Measurements from ENCODE around the gene FHOD3. TPM values are rescaled to one million over a fixed set of nuclear protein-coding genes. Genes with fewer than 3 reads are reported as not detected.

FHOD3 gene
- total RNA-seq, 2 donors from 2014 or later = not detected

- H3K27ac Mint-ChIP-seq = no peak overlapping the region
- H3K36me3 Mint-ChIP-seq = peaks cover 0 to 5% of the 10 kb centered on the region in 2 donors
- no peak for DNase-seq (ENCODE audit: low spot score in 2 of 2)
- no peak for ATAC-seq
- H3K9me3 Mint-ChIP-seq = no peaks in the 10 kb centered on the region
These were observed 477.9 kb downstream of the FHOD3 start for GRCh38 chr18:36775396-36775795.

- DNase-seq (ENCODE audit: low spot score in 2 of 2) (no peak), ATAC-seq (no peak)
- Mint-ChIP-seq H3K27ac (no peak overlapping the region), H3K36me3 (peaks cover 0 to 5% of the 10 kb centered on the region in 2 donors), H3K9me3 (no peaks in the 10 kb centered on the region)
These were observed 479.1 kb downstream of the FHOD3 start for GRCh38 chr18:36776650-36777049.

- Mint-ChIP-seq H3K9me3 (no peaks in the 10 kb centered on the region), H3K36me3 (peaks cover 0 to 5% of the 10 kb centered on the region in 2 donors), H3K27ac (no peak overlapping the region)
- ATAC-seq (no peak), DNase-seq (ENCODE audit: low spot score in 2 of 2) (no peak)
These were observed 480.1 kb downstream of the FHOD3 start for GRCh38 chr18:36777566-36777965.

GRCh38 chr18:36780748-36781147, 483.2 kb downstream of the FHOD3 start:
- ATAC-seq (no peak), DNase-seq (ENCODE audit: low spot score in 2 of 2) (no peak)
- H3K27ac Mint-ChIP-seq = no peak overlapping the region
- H3K36me3 Mint-ChIP-seq = peaks cover 0 to 5% of the 10 kb centered on the region in 2 donors
- no peaks in the 10 kb centered on the region for H3K9me3 Mint-ChIP-seq

- H3K27ac Mint-ChIP-seq = peak overlapping the region in 1 of 2 donors; percentile 41
- no peak for DNase-seq (ENCODE audit: low spot score in 2 of 2)
- peaks cover 5% of the 10 kb centered on the region in 2 donors for H3K36me3 Mint-ChIP-seq
- ATAC-seq = no peak
- H3K9me3 Mint-ChIP-seq = no peaks in the 10 kb centered on the region
These were observed 485.2 kb downstream of the FHOD3 start for GRCh38 chr18:36782710-36783109.

GRCh38 chr18:36783792-36784191, 486.3 kb downstream of the FHOD3 start:
- Mint-ChIP-seq H3K27ac (peak overlapping the region in 1 of 2 donors; percentile 65), H3K36me3 (peaks cover 5% of the 10 kb centered on the region in 2 donors), H3K9me3 (no peaks in the 10 kb centered on the region)
- DNase-seq (ENCODE audit: low spot score in 2 of 2) (no peak), ATAC-seq (no peak)

GRCh38 chr18:36786686-36787085, 489.2 kb downstream of the FHOD3 start:
- H3K36me3 Mint-ChIP-seq = peaks cover 23 to 24% of the 10 kb centered on the region in 2 donors
- peaks cover 8 to 10% of the 10 kb centered on the region in 2 donors for H3K9me3 Mint-ChIP-seq
- H3K27ac Mint-ChIP-seq = no peak overlapping the region
- no peak for DNase-seq (ENCODE audit: low spot score in 2 of 2)
- ATAC-seq = no peak

GRCh38 chr18:36792634-36793283, 495.2 kb downstream of the FHOD3 start:
- no peak for DNase-seq (ENCODE audit: low spot score in 2 of 2)
- Mint-ChIP-seq H3K36me3 (peaks cover 53 to 64% of the 10 kb centered on the region in 2 donors), H3K9me3 (peaks cover 8 to 15% of the 10 kb centered on the region in 2 donors), H3K27ac (no peak overlapping the region)
- ATAC-seq = no peak

- DNase-seq (ENCODE audit: low spot score in 2 of 2) (no peak), ATAC-seq (no peak)
- Mint-ChIP-seq H3K27ac (peak overlapping the region in 1 of 2 donors; percentile 66), H3K36me3 (peaks cover 41 to 56% of the 10 kb centered on the region in 2 donors), H3K9me3 (no peaks in the 10 kb centered on the region)
These were observed 501.4 kb downstream of the FHOD3 start for GRCh38 chr18:36798738-36799473.

- Mint-ChIP-seq H3K27ac (no peak overlapping the region), H3K9me3 (no peaks in the 10 kb centered on the region), H3K36me3 (peaks cover 42 to 60% of the 10 kb centered on the region in 2 donors)
- ATAC-seq = no peak
- no peak for DNase-seq (ENCODE audit: low spot score in 2 of 2)
These were observed 507.6 kb downstream of the FHOD3 start for GRCh38 chr18:36805105-36805504.

GRCh38 chr18:36808681-36809080, 511.2 kb downstream of the FHOD3 start:
- no peak overlapping the region for H3K27ac Mint-ChIP-seq
- no peak for DNase-seq (ENCODE audit: low spot score in 2 of 2)
- no peak for ATAC-seq
- H3K36me3 Mint-ChIP-seq = peaks cover 24 to 41% of the 10 kb centered on the region in 2 donors
- H3K9me3 Mint-ChIP-seq = no peaks in the 10 kb centered on the region

- Mint-ChIP-seq H3K27ac (no peak overlapping the region), H3K9me3 (no peaks in the 10 kb centered on the region), H3K36me3 (peaks cover 14 to 30% of the 10 kb centered on the region in 2 donors)
- DNase-seq (ENCODE audit: low spot score in 2 of 2) (peak in 1 of 2 donors; percentile 6), ATAC-seq (peak; percentile 71 to 81)
These were observed 512.3 kb downstream of the FHOD3 start for GRCh38 chr18:36809590-36810381.

- ATAC-seq (no peak), DNase-seq (ENCODE audit: low spot score in 2 of 2) (no peak)
- Mint-ChIP-seq H3K36me3 (peaks cover 6 to 14% of the 10 kb centered on the region in 2 donors), H3K9me3 (no peaks in the 10 kb centered on the region), H3K27ac (no peak overlapping the region)
These were observed 513.9 kb downstream of the FHOD3 start for GRCh38 chr18:36811430-36811829.

GRCh38 chr18:36811955-36812354, 514.4 kb downstream of the FHOD3 start:
- Mint-ChIP-seq H3K36me3 (peaks cover 6 to 13% of the 10 kb centered on the region in 2 donors), H3K27ac (no peak overlapping the region), H3K9me3 (no peaks in the 10 kb centered on the region)
- ATAC-seq (no peak), DNase-seq (ENCODE audit: low spot score in 2 of 2) (no peak)

- DNase-seq (ENCODE audit: low spot score in 2 of 2) (no peak), ATAC-seq (no peak)
- Mint-ChIP-seq H3K9me3 (no peaks in the 10 kb centered on the region), H3K36me3 (peaks cover 1 to 6% of the 10 kb centered on the region in 2 donors), H3K27ac (no peak overlapping the region)
These were observed 515.2 kb downstream of the FHOD3 start for GRCh38 chr18:36812678-36813077.

- Mint-ChIP-seq H3K27ac (peak overlapping the region; percentile 59 to 61), H3K36me3 (peaks cover 6 to 7% of the 10 kb centered on the region in 2 donors), H3K9me3 (no peaks in the 10 kb centered on the region)
- DNase-seq (ENCODE audit: low spot score in 2 of 2) = no peak
- peak in 1 of 2 donors; percentile 67 for ATAC-seq
These were observed 515.7 kb downstream of the FHOD3 start for GRCh38 chr18:36813101-36813775.
